ENCODE measurements around the gene PPP1R12B. TPM values are rescaled to one million over a fixed set of nuclear protein-coding genes. Genes with fewer than 3 reads are reported as not detected.
A peak's percentile ranks its signal among the peaks of the same experiment; 100 is the strongest.
"Not testable (repeated sequence)": the region's sequence is repeated elsewhere in the genome, so short reads cannot be mapped to it uniquely, and the experiment has no call there.

Gene PPP1R12B
- total and polyA plus RNA-seq, 8 donors: 4.4 to 29.4 (median 13.7) TPM

DNA sequence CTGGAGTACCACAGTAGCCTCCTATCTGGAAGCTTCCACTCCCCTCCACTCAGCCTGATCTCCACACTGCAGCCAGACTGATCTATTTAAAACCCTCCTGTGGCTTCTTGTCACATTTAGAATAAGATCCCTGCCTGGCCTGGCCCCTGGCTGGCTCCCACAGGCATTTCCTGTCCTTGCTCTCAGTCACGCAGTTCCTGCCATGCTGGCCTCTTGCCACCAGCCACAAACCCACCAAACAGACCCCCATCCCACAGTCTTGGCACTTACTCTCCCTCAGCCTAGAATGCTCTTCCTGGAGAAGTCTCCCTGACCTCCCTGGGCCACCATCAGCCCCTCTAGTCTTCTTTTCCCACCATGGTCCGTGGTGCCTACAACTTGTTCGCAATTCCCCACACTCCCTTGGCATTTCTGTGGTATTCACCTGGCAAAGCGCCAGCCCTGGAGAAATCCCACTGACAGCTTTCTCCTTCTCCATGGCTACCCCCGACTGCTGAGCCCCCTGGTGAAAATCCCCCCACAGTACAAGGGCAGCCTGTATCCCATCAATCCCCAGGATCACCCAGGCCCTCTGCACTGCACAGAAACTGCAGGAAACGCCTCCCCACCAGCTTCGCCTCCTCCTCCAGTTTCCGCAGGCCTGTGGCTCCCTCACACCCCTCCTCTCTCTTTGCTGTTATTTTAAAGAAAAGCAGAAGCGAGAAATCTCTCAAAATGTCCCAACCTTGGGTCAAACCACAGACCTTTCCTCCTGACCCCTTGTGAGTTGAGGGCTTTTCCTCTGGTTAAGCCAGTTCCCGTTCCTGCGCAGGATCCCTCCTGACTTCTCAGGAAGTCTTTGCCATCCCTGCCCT is 267.2 kb downstream of the PPP1R12B start:
- WGBS, 2 donors: 67 to 75% methylated on average over 11 of the region's 11 CpGs
- H3K27ac ChIP-seq: no peak overlapping the region
- TF ChIP-seq, protein P1, sequence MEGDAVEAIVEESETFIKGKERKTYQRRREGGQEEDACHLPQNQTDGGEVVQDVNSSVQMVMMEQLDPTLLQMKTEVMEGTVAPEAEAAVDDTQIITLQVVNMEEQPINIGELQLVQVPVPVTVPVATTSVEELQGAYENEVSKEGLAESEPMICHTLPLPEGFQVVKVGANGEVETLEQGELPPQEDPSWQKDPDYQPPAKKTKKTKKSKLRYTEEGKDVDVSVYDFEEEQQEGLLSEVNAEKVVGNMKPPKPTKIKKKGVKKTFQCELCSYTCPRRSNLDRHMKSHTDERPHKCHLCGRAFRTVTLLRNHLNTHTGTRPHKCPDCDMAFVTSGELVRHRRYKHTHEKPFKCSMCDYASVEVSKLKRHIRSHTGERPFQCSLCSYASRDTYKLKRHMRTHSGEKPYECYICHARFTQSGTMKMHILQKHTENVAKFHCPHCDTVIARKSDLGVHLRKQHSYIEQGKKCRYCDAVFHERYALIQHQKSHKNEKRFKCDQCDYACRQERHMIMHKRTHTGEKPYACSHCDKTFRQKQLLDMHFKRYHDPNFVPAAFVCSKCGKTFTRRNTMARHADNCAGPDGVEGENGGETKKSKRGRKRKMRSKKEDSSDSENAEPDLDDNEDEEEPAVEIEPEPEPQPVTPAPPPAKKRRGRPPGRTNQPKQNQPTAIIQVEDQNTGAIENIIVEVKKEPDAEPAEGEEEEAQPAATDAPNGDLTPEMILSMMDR (IDR thresholded peaks at IDR 0.05): no peak
- no peaks in the 10 kb centered on the region for H3K36me3 ChIP-seq
- FAIRE-seq (no peak), ATAC-seq (peak in 2 of 4 donors; percentile 58 to 66), DNase-seq (peak in 2 of 6 donors; percentile 26 to 53)
- H3K9me3 ChIP-seq: no peaks in the 10 kb centered on the region
- no peaks in the 10 kb centered on the region for H3K27me3 ChIP-seq
- no peak overlapping the region for H3K4me3 ChIP-seq
- H3K4me1 ChIP-seq: peaks cover 6 to 9% (median 9%) of the 10 kb centered on the region in 3 donors
- intact Hi-C loops (cut with DNase I): no loop called here

DNA sequence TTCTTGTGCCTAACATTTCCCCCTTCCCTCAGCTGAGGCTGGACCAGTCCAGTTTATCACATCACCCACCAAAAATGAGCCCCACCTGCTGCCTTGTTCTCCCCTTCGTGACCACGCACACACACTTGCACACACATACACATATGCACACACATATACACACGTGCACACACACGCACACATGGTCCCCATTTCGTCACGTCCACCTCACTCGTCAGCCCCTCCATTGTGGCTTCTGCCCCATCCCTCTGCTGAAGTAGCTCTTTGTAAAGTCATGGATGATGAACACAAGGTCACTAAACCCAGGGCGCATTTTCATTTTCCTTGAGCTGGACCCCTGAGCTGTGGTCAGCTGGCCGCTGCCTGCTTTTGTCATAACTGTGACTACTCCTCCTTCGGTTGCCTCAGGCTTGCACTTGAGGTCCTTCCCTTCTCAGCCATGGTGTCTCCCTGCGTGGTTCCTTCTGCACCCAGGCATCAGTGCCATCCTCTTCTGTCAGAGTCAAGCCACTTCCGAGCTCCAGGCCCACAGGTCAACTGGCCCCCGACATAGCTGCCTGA is 267.9 kb downstream of the PPP1R12B start:
- DNase-seq (peak in 1 of 6 donors; percentile 31), FAIRE-seq (no peak), ATAC-seq (no peak)
- WGBS, 2 donors: 93% methylated on average over 13 of the region's 13 CpGs
- Histone ChIP-seq H3K4me3 (no peak overlapping the region), H3K36me3 (no peaks in the 10 kb centered on the region), H3K4me1 (peaks cover 6 to 9% (median 9%) of the 10 kb centered on the region in 3 donors), H3K27me3 (no peaks in the 10 kb centered on the region), H3K9me3 (no peaks in the 10 kb centered on the region), H3K27ac (no peak overlapping the region)
- TF ChIP-seq, protein P1 (IDR thresholded peaks at IDR 0.05): no peak
- intact Hi-C loops (cut with DNase I): no loop called here

DNA sequence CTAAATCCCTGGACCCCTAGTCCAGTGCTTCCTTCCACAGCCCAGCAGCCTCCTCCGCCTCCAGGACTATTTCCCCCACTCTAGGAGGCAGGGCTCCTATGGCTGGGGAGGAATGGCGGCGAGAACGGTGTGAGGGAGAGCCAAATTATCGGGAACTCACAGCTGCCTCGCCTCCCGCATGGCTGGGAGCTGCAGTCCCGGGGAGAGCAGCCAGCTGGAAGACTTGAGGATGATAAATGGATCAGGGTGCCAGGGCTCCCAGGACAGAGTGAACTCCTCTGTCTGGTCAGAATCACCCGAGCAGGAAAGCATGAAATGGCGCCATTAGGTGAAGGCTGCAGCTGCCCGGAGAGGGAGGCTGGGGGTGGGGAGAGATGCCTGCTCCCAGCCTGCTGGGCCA is 270.5 kb downstream of the PPP1R12B start:
- FAIRE-seq; H3K9me3 ChIP-seq; H3K27ac ChIP-seq; H3K4me1 ChIP-seq; intact Hi-C loops (cut with DNase I); H3K4me3 ChIP-seq; H3K27me3 ChIP-seq; H3K36me3 ChIP-seq: not testable (repeated sequence)
- peak; percentile 28 to 80 (median 66) for ATAC-seq
- peak in 2 of 6 donors; percentile 24 to 42 for DNase-seq
- WGBS, 2 donors: 18 to 20% methylated on average over 11 of the region's 11 CpGs

DNA sequence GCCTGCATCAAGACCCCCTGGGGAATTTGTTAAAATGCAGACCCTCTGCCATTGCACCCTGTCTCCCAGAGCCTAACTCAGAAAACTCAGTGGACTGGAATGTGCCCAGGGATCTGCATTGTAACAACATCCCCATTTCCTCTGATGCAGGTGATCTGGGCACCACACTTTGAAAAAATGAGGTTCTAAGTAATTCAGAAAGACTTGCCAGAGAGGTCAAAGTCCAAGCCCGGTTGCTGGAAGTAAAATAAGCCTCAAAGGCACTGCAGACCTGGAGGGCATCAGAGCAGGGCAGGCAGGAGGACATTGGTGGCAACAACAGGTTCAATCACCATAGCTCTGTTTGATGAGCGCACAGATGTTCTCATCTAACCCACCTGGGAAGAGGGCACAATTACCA is 271.0 kb downstream of the PPP1R12B start:
- TF ChIP-seq, protein P1 (IDR thresholded peaks at IDR 0.05): no peak
- ATAC-seq (peak; percentile 43 to 70 (median 52)), FAIRE-seq (no peak), DNase-seq (peak in 4 of 6 donors; percentile 10 to 37 (median 34))
- no peaks in the 10 kb centered on the region for H3K9me3 ChIP-seq
- intact Hi-C loops (cut with DNase I): no loop called here
- H3K27me3 ChIP-seq: no peaks in the 10 kb centered on the region
- H3K36me3 ChIP-seq: no peaks in the 10 kb centered on the region
- H3K4me3 ChIP-seq: no peak overlapping the region
- no peak overlapping the region for H3K27ac ChIP-seq
- peaks cover 6 to 9% (median 9%) of the 10 kb centered on the region in 3 donors for H3K4me1 ChIP-seq
- WGBS, 2 donors: 53 to 58% methylated on average over 2 of the region's 2 CpGs

DNA sequence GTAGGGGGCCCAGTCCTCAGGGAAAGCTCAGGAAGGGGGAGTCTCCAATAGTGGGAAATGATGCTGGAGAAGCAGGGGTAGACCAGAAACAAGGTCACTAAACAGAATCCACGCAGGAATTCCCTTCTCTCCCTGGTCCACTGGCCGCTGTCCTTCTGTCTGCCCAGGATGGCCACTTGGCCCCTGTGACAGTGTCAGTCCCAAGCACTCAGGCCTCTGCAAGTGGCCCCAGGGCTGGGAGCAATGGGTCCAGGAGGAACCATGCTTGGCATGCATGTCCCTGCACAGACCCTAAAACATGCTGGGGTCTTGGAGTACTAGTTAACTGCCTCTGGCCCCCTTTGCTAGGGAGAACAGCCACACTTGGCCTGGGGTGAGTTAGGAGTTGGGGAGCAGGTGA is 271.5 kb downstream of the PPP1R12B start:
- H3K27ac ChIP-seq; H3K4me1 ChIP-seq; intact Hi-C loops (cut with DNase I); H3K36me3 ChIP-seq; H3K27me3 ChIP-seq; FAIRE-seq; ATAC-seq; H3K9me3 ChIP-seq; H3K4me3 ChIP-seq: not testable (repeated sequence)
- WGBS, 2 donors: 82 to 94% methylated on average over 2 of the region's 2 CpGs
- DNase-seq: peak in 1 of 6 donors; percentile 21
